GM04504 (cell line): ENCODE measurements around the gene ALG8.
A peak's percentile ranks its signal among the peaks of the same experiment; 100 is the strongest.
"Not testable (repeated sequence)": the region's sequence is repeated elsewhere in the genome, so short reads cannot be mapped to it uniquely, and the experiment has no call there.

Experiments used
- DNase-seq: peaks from one replicate; pipeline ENCODE4 v3.0.0-alpha.2; 2012; ENCODE audit warnings: low read depth

The ALG8 gene

GRCh38 chr11:78069465-78069864 lies 70.0 kb downstream of the ALG8 start:
- no peak for DNase-seq

- DNase-seq: no peak
Measured at GRCh38 chr11:78067704-78068103, 71.7 kb downstream of the ALG8 start.

- no peak for DNase-seq
Measured at GRCh38 chr11:78066471-78066870, 73.0 kb downstream of the ALG8 start.

GRCh38 chr11:78065203-78065602 lies 74.2 kb downstream of the ALG8 start:
- no peak for DNase-seq

GRCh38 chr11:78063440-78064181 lies 75.8 kb downstream of the ALG8 start, which contains the start of gene THRSP:
THRSP (plus strand) TSS chr11:78063861; CDS start chr11:78063882, 21 bp downstream.
- DNase-seq: no peak

GRCh38 chr11:78062671-78063070 lies 76.8 kb downstream of the ALG8 start:
- no peak for DNase-seq

- no peak for DNase-seq
Measured at GRCh38 chr11:78061921-78062311, 77.5 kb downstream of the ALG8 start.

GRCh38 chr11:78061088-78061920 lies 78.1 kb downstream of the ALG8 start:
- no peak for DNase-seq

GRCh38 chr11:78060533-78060932 lies 78.9 kb downstream of the ALG8 start:
- DNase-seq: no peak

- DNase-seq: not testable (repeated sequence)
Measured at GRCh38 chr11:78059749-78060328, 79.6 kb downstream of the ALG8 start.

- DNase-seq: no peak
Measured at GRCh38 chr11:78057462-78058055, 81.9 kb downstream of the ALG8 start.

GRCh38 chr11:78056093-78056492 lies 83.3 kb downstream of the ALG8 start:
- no peak for DNase-seq

- DNase-seq: no peak
Measured at GRCh38 chr11:78054971-78055370, 84.5 kb downstream of the ALG8 start.

GRCh38 chr11:78050964-78051831 lies 88.2 kb downstream of the ALG8 start:
- DNase-seq: peak; percentile 28
